DOHH2 (cell line): ENCODE results near the gene RFX4.

Experiments
- H3F3A ChIP-seq: fragments of 200-600 bp; sonication (generic), shearing (Covaris generic); 2 replicates; pipeline ENCODE4 v1.6.0; 2016; ENCODE audit warnings: antibody characterized with exemption, mild to moderate bottlenecking; ENCODE audit not compliant: control insufficient read depth, insufficient read depth
- H3K27ac ChIP-seq: fragments of 200-600 bp; sonication (generic); 2 replicates; pipeline ENCODE4 v1.5.1; 2014; ENCODE audit warnings: low read depth, mild to moderate bottlenecking, low read length, moderate library complexity
- H3K27me3 ChIP-seq: fragments of 200-600 bp; sonication (generic); 2 replicates; pipeline ENCODE4 v1.6.1; 2014; ENCODE audit warnings: mild to moderate bottlenecking, low read length, mixed read lengths; ENCODE audit not compliant: control insufficient read depth
- H3K36me3 ChIP-seq: fragments of 200-600 bp; sonication (generic); 2 replicates; pipeline ENCODE4 v1.6.1; 2014; ENCODE audit warnings: mild to moderate bottlenecking, low read length, moderate library complexity, mixed read lengths; ENCODE audit not compliant: control insufficient read depth
- H3K4me1 ChIP-seq: fragments of 200-600 bp; sonication (generic); 2 replicates; pipeline ENCODE4 v1.6.1; 2014; ENCODE audit warnings: mild to moderate bottlenecking, low read length, mixed read lengths; ENCODE audit not compliant: control insufficient read depth
- H3K4me2 ChIP-seq: fragments of 200-600 bp; sonication (generic); 2 replicates; pipeline ENCODE4 v1.6.0; 2014; ENCODE audit warnings: mild to moderate bottlenecking, low read length, moderate library complexity
- H3K4me3 ChIP-seq: fragments of 200-600 bp; sonication (generic); 2 replicates; pipeline ENCODE4 v1.5.1; 2014; ENCODE audit warnings: mild to moderate bottlenecking, low read length, mixed read lengths
- H3K79me2 ChIP-seq: fragments of 200-600 bp; sonication (generic); 2 replicates; pipeline ENCODE4 v1.6.1; 2014; ENCODE audit warnings: mild to moderate bottlenecking, low read length, mixed read lengths; ENCODE audit not compliant: control insufficient read depth
- H3K9me2 ChIP-seq: fragments of 200-600 bp; sonication (generic); replicated peaks from 2 replicates; pipeline ENCODE4 v1.6.1; 2014; ENCODE audit warnings: mild to moderate bottlenecking, low read length, mixed read lengths; ENCODE audit not compliant: control insufficient read depth
- H3K9me3 ChIP-seq: fragments of 200-600 bp; sonication (generic); 2 replicates; pipeline ENCODE4 v1.6.1; 2014; ENCODE audit warnings: antibody characterized with exemption, low read length, mixed read lengths; ENCODE audit not compliant: control insufficient read depth, insufficient read depth
- H4K20me1 ChIP-seq: fragments of 200-600 bp; sonication (generic); 2 replicates; pipeline ENCODE4 v1.6.0; 2014; ENCODE audit warnings: low read depth, mild to moderate bottlenecking, antibody characterized with exemption, low read length, moderate library complexity; ENCODE audit not compliant: control insufficient read depth, insufficient read depth
- CTCF ChIP-seq: fragments of 200-600 bp; sonication (generic); IDR thresholded peaks from one replicate; pipeline ENCODE4 v1.5.1; 2014; ENCODE audit warnings: antibody characterized with exemption, mild to moderate bottlenecking, low read depth, low read length; ENCODE audit not compliant: poor library complexity, severe bottlenecking
- EZH2phosphoT487 ChIP-seq: fragments of 200-600 bp; sonication (generic); IDR thresholded peaks from 2 replicates; pipeline ENCODE4 v1.6.1; 2017; ENCODE audit warnings: borderline replicate concordance, mild to moderate bottlenecking, antibody characterized with exemption, low read length, moderate library complexity, mixed read lengths

RFX4 gene

GRCh38 chr12:106740818-106741217 is 158.0 kb downstream of the RFX4 start:
- peaks cover 15% of the 10 kb centered on the region for H3K27me3 ChIP-seq
- H3K36me3 ChIP-seq: no peaks in the 10 kb centered on the region
- H4K20me1 ChIP-seq: no peaks in the 10 kb centered on the region
- no peaks in the 10 kb centered on the region for H3K9me3 ChIP-seq
- H3K79me2 ChIP-seq: no peaks in the 10 kb centered on the region
- TF ChIP-seq EZH2phosphoT487 (no peak), CTCF (no peak)
- H3K4me2 ChIP-seq: no peak overlapping the region
- H3K4me3 ChIP-seq: no peak overlapping the region
- no peak overlapping the region for H3K27ac ChIP-seq
- H3K9me2 ChIP-seq: no peaks in the 10 kb centered on the region
- H3K4me1 ChIP-seq: no peaks in the 10 kb centered on the region
- H3F3A ChIP-seq: no peaks in the 10 kb centered on the region

GRCh38 chr12:106741247-106741646 is 158.4 kb downstream of the RFX4 start:
- Histone ChIP-seq H3F3A (no peaks in the 10 kb centered on the region), H3K4me2 (no peak overlapping the region), H3K9me2 (no peaks in the 10 kb centered on the region), H3K4me1 (no peaks in the 10 kb centered on the region), H3K27me3 (peaks cover 11% of the 10 kb centered on the region), H3K79me2 (no peaks in the 10 kb centered on the region), H4K20me1 (no peaks in the 10 kb centered on the region), H3K27ac (no peak overlapping the region), H3K36me3 (no peaks in the 10 kb centered on the region), H3K9me3 (no peaks in the 10 kb centered on the region), H3K4me3 (no peak overlapping the region)
- TF ChIP-seq CTCF (no peak), EZH2phosphoT487 (no peak)

- no peak overlapping the region for H3K4me3 ChIP-seq
- H3K9me2 ChIP-seq: no peaks in the 10 kb centered on the region
- TF ChIP-seq EZH2phosphoT487 (no peak), CTCF (no peak)
- H3F3A ChIP-seq: no peaks in the 10 kb centered on the region
- H3K79me2 ChIP-seq: no peaks in the 10 kb centered on the region
- H3K4me1 ChIP-seq: no peaks in the 10 kb centered on the region
- peaks cover 11% of the 10 kb centered on the region for H3K27me3 ChIP-seq
- H4K20me1 ChIP-seq: no peaks in the 10 kb centered on the region
- H3K4me2 ChIP-seq: no peak overlapping the region
- H3K9me3 ChIP-seq: no peaks in the 10 kb centered on the region
- no peaks in the 10 kb centered on the region for H3K36me3 ChIP-seq
- no peak overlapping the region for H3K27ac ChIP-seq
Observed at GRCh38 chr12:106743270-106743988, 160.6 kb downstream of the RFX4 start.
